NCI-H2196 treated with DMSO at 0.1 percent for 48 hours (cell line): ENCODE measurements around the gene FNBP1.

Source experiments
- DNase-seq: peaks from one replicate; lab custom pipeline; 2025; ENCODE audit not compliant: unreplicated experiment; lab: John Stamatoyannopoulos, UW

The FNBP1 gene

GRCh38 chr9:129879991-129880653, 162.9 kb downstream of the FNBP1 start:
- no peak for DNase-seq

- no peak for DNase-seq
These were observed 163.8 kb downstream of the FNBP1 start for GRCh38 chr9:129879103-129879699.

- no peak for DNase-seq
These were observed 164.7 kb downstream of the FNBP1 start for GRCh38 chr9:129878291-129878690.

- no peak for DNase-seq
These were observed 166.2 kb downstream of the FNBP1 start for GRCh38 chr9:129876815-129877214.

GRCh38 chr9:129875687-129876395, 167.1 kb downstream of the FNBP1 start:
- DNase-seq: no peak

- DNase-seq: no peak
These were observed 167.8 kb downstream of the FNBP1 start for GRCh38 chr9:129875181-129875611.

GRCh38 chr9:129874261-129875101, 168.5 kb downstream of the FNBP1 start:
- DNase-seq: no peak

GRCh38 chr9:129873563-129874190, 169.3 kb downstream of the FNBP1 start:
- DNase-seq: no peak

GRCh38 chr9:129871046-129871445, 171.9 kb downstream of the FNBP1 start:
- no peak for DNase-seq

GRCh38 chr9:129869585-129870501, 173.1 kb downstream of the FNBP1 start:
- no peak for DNase-seq

- no peak for DNase-seq
These were observed 174.0 kb downstream of the FNBP1 start for GRCh38 chr9:129868872-129869486.

GRCh38 chr9:129868023-129868871, 174.7 kb downstream of the FNBP1 start:
- no peak for DNase-seq

- DNase-seq: no peak
These were observed 175.6 kb downstream of the FNBP1 start for GRCh38 chr9:129867136-129868022.

GRCh38 chr9:129866394-129867135, 176.4 kb downstream of the FNBP1 start:
- no peak for DNase-seq

GRCh38 chr9:129865668-129866320, 177.2 kb downstream of the FNBP1 start:
- no peak for DNase-seq

GRCh38 chr9:129864991-129865647, 177.9 kb downstream of the FNBP1 start:
- DNase-seq: no peak
